H1 (cell line): ENCODE results near the gene CORO2B. TPM values are rescaled to one million over a fixed set of nuclear protein-coding genes. Genes with fewer than 3 reads are reported as not detected.

Source experiments
- CTCF ChIA-PET: fragments of 300-600 bp; sonication (Branson Sonifier 250); formaldehyde crosslinking; loops from one replicate; lab custom pipeline; 2021; ENCODE audit not compliant: partially characterized antibody; lab: Charles Lee
- POLR2A ChIA-PET: fragments of 300-600 bp; sonication (Branson Sonifier 250); formaldehyde crosslinking; loops from one replicate; lab custom pipeline; 2021; ENCODE audit warnings: inconsistent platforms; ENCODE audit not compliant: partially characterized antibody; lab: Charles Lee
- DNase-seq, 2 experiments: peaks; one replicate each; pipeline versions ENCODE4 v3.0.0 to v3.0.0-alpha.2; 2010 to 2022; ENCODE audit warnings: low spot score in 2 of 2, low read depth in 1 of 2, mixed read lengths in 1 of 2
- FAIRE-seq: peaks from 2 replicates; lab custom pipeline; 2011; peaks lifted over from hg19 to GRCh38; lab: Jason Lieb, UNC
- H2AFZ ChIP-seq: 2 replicates; pipeline ENCODE4 v1.8.1; 2012; ENCODE audit warnings: low read length, inconsistent platforms
- H2AK5ac ChIP-seq: 2 replicates; pipeline ENCODE4 v1.6.1; 2013; ENCODE audit warnings: low read depth, low read length
- H2BK120ac ChIP-seq: replicated peaks from 2 replicates; pipeline ENCODE3; 2013; ENCODE audit warnings: low read depth, low read length, inconsistent platforms
- H2BK12ac ChIP-seq: 2 replicates; pipeline ENCODE4 v1.6.1; 2013; ENCODE audit warnings: low read depth, low read length
- H2BK15ac ChIP-seq: 2 replicates; pipeline ENCODE4 v1.6.1; 2013; ENCODE audit warnings: low read length
- H2BK20ac ChIP-seq: 2 replicates; pipeline ENCODE4 v1.6.1; 2013; ENCODE audit warnings: low read length
- H2BK5ac ChIP-seq: 2 replicates; pipeline ENCODE4 v1.6.1; 2013; ENCODE audit warnings: low read depth, low read length
- H3K14ac ChIP-seq: 2 replicates; pipeline ENCODE4 v1.6.1; 2013; ENCODE audit warnings: inconsistent platforms; ENCODE audit not compliant: insufficient read length
- H3K18ac ChIP-seq: 2 replicates; pipeline ENCODE4 v1.6.1; 2013; ENCODE audit warnings: low read length; ENCODE audit errors: extremely low read depth
- H3K23ac ChIP-seq: 2 replicates; pipeline ENCODE4 v1.6.1; 2013; ENCODE audit warnings: inconsistent platforms; ENCODE audit not compliant: insufficient read length
- H3K23me2 ChIP-seq: 2 replicates; pipeline ENCODE4 v1.6.1; 2013; ENCODE audit warnings: low read depth, low read length
- H3K27ac ChIP-seq: 2 replicates; pipeline ENCODE4 v1.6.1; 2011; ENCODE audit warnings: low read depth, low read length, inconsistent platforms
- H3K27me3 ChIP-seq, 4 experiments: replicated peaks in 1 of 4; 1 replicate in 1 of 4; 2 replicates in 3 of 4; pipeline versions ENCODE4 v1.6.1 to v1.8.1; 2011 to 2013; ENCODE audit warnings: low read length in 3 of 4, mild to moderate bottlenecking in 3 of 4, inconsistent platforms in 2 of 4, mixed read lengths in 2 of 4, moderate library complexity in 1 of 4; ENCODE audit not compliant: control insufficient read depth in 3 of 4, insufficient read depth in 3 of 4; ENCODE audit errors: extremely low read depth in 1 of 4
- H3K36me3 ChIP-seq, 4 experiments: 2 replicates each; pipeline versions ENCODE4 v1.6.1 to v1.8.1; 2011 to 2013; ENCODE audit warnings: mild to moderate bottlenecking in 4 of 4, low read length in 3 of 4, moderate library complexity in 2 of 4, control low read depth in 1 of 4, inconsistent platforms in 1 of 4; ENCODE audit not compliant: insufficient read depth in 4 of 4, control insufficient read depth in 2 of 4
- H3K4ac ChIP-seq: replicated peaks from 2 replicates; pipeline ENCODE3; 2013; ENCODE audit warnings: low read length, low read depth, mixed read lengths, inconsistent platforms; ENCODE audit not compliant: insufficient read length
- H3K4me1 ChIP-seq, 4 experiments: replicated peaks in 1 of 4; 1 replicate in 1 of 4; 2 replicates in 3 of 4; pipeline versions ENCODE4 v1.6.1 to v1.8.1; 2011 to 2013; ENCODE audit warnings: low read length in 3 of 4, inconsistent platforms in 2 of 4, mixed read lengths in 1 of 4; ENCODE audit not compliant: insufficient read depth in 4 of 4, control insufficient read depth in 3 of 4
- H3K4me2 ChIP-seq, 2 experiments: 2 replicates each; pipeline versions ENCODE4 v1.6.1 to v1.8.1; 2011 to 2013; ENCODE audit warnings: low read depth in 2 of 2, low read length in 2 of 2, control low read depth in 1 of 2, inconsistent platforms in 1 of 2, mild to moderate bottlenecking in 1 of 2; ENCODE audit not compliant: insufficient read depth in 1 of 2
- H3K4me3 ChIP-seq, 4 experiments: fragments of 200-600, 300-600 bp in 1 of 4; sonication (generic), shearing (Covaris generic), sonication (Bioruptor Twin) in 1 of 4; 2 replicates each; pipeline versions ENCODE4 v1.5.1 to v1.8.1; 2011 to 2016; ENCODE audit warnings: low read length in 4 of 4, low read depth in 3 of 4, control low read depth in 2 of 4, inconsistent platforms in 2 of 4, mild to moderate bottlenecking in 2 of 4, mixed read lengths in 1 of 4, moderate library complexity in 1 of 4; ENCODE audit not compliant: insufficient read depth in 2 of 4; ENCODE audit errors: extremely low read depth in 1 of 4
- H3K56ac ChIP-seq: replicated peaks from 2 replicates; pipeline ENCODE3; 2013; ENCODE audit warnings: low read depth, mild to moderate bottlenecking, mixed read lengths, low read length, inconsistent platforms; ENCODE audit not compliant: insufficient read length
- H3K79me1 ChIP-seq: 2 replicates; pipeline ENCODE4 v1.6.1; 2013; ENCODE audit warnings: low read depth, low read length, control low read depth
- H3K79me2 ChIP-seq, 2 experiments: 2 replicates each; pipeline versions ENCODE4 v1.6.1 to v1.8.1; 2012 to 2013; ENCODE audit warnings: low read length in 2 of 2, mild to moderate bottlenecking in 2 of 2, inconsistent platforms in 1 of 2; ENCODE audit not compliant: insufficient read depth in 2 of 2, control insufficient read depth in 1 of 2
- H3K9ac ChIP-seq, 4 experiments: replicated peaks in 1 of 4; 1 replicate in 1 of 4; 2 replicates in 3 of 4; pipeline versions ENCODE4 v1.6.1 to v1.8.1; 2011 to 2013; ENCODE audit warnings: low read depth in 3 of 4, low read length in 3 of 4, control low read depth in 2 of 4, mild to moderate bottlenecking in 2 of 4, moderate library complexity in 2 of 4, inconsistent platforms in 1 of 4; ENCODE audit errors: extremely low read depth in 1 of 4
- H3K9me3 ChIP-seq, 2 experiments: 2 replicates each; pipeline versions ENCODE4 v1.6.1 to v1.8.1; 2012 to 2013; ENCODE audit warnings: mild to moderate bottlenecking in 2 of 2, moderate library complexity in 2 of 2, control low read depth in 1 of 2, inconsistent platforms in 1 of 2, low read depth in 1 of 2, low read length in 1 of 2, mixed read lengths in 1 of 2; ENCODE audit not compliant: insufficient read depth in 2 of 2
- H4K20me1 ChIP-seq, 2 experiments: replicated peaks in 1 of 2; 2 replicates each; pipeline versions ENCODE3 to v1.8.1; 2011 to 2013; ENCODE audit warnings: inconsistent platforms in 2 of 2, low read length in 2 of 2, mild to moderate bottlenecking in 1 of 2; ENCODE audit not compliant: insufficient read depth in 2 of 2, control insufficient read depth in 1 of 2
- H4K5ac ChIP-seq: 2 replicates; pipeline ENCODE4 v1.6.1; 2013; ENCODE audit warnings: low read length, low read depth, mixed read lengths, inconsistent platforms; ENCODE audit not compliant: insufficient read length
- H4K8ac ChIP-seq: 2 replicates; pipeline ENCODE4 v1.8.0; 2013; ENCODE audit warnings: mild to moderate bottlenecking, moderate library complexity, low read length, inconsistent platforms; ENCODE audit not compliant: insufficient read depth; ENCODE audit errors: extremely low read depth
- H4K91ac ChIP-seq: replicated peaks from 2 replicates; pipeline ENCODE3; 2013; ENCODE audit warnings: low read length, mixed read lengths, inconsistent platforms; ENCODE audit not compliant: insufficient read length
- CBX8 ChIP-seq: fragments of 300-800, 300-1000 bp; sonication (generic); IDR thresholded peaks from 2 replicates; pipeline ENCODE4 v1.7.1; 2016; ENCODE audit warnings: low read depth, low read length, borderline replicate concordance
- GTF2F1 ChIP-seq: IDR thresholded peaks from 2 replicates; pipeline ENCODE4 v1.6.1; 2012; ENCODE audit warnings: low read depth, low read length, improper control_type of control experiment, borderline replicate concordance
- MAX ChIP-seq: IDR thresholded peaks from 2 replicates; pipeline ENCODE4 v1.6.1; 2012; ENCODE audit warnings: inconsistent platforms
- SRF ChIP-seq: IDR thresholded peaks from 2 replicates; pipeline ENCODE4 v1.6.1; 2011; ENCODE audit warnings: mild to moderate bottlenecking, low read depth, low read length, moderate library complexity
- SUZ12 ChIP-seq: fragments of 200-600 bp; sonication (generic); IDR thresholded peaks from 2 replicates; pipeline ENCODE4 v1.6.1; 2012; ENCODE audit warnings: mild to moderate bottlenecking, inconsistent platforms, low read length, moderate library complexity, mixed read lengths
- TAF7 ChIP-seq: optimal IDR thresholded peaks from 2 replicates; pipeline ENCODE3; 2011; ENCODE audit warnings: low read depth, mild to moderate bottlenecking, inconsistent platforms, low read length, moderate library complexity, borderline replicate concordance
- TBP ChIP-seq: IDR thresholded peaks from 2 replicates; pipeline ENCODE4 v1.6.1; 2011; ENCODE audit warnings: low read depth, low read length, improper control_type of control experiment
- YY1 ChIP-seq: IDR thresholded peaks from 2 replicates; pipeline ENCODE4 v1.6.1; 2011; ENCODE audit warnings: low read depth, mild to moderate bottlenecking, low read length
- WGBS, 2 experiments: shearing (Covaris generic) in 1 of 2; methylation state at CpG; one replicate each; pipeline versions ENCODE4 v1.1.6 to v1.1.7; 2013 to 2015; ENCODE audit warnings: low lambda C conversion rate in 2 of 2, mixed read lengths in 2 of 2, inconsistent platforms in 1 of 2, low coverage in 1 of 2, missing lambda C conversion rate in 1 of 2; ENCODE audit not compliant: insufficient replicate concordance in 2 of 2, insufficient coverage in 1 of 2, insufficient read length in 1 of 2; ENCODE audit errors: extremely low coverage in 1 of 2, missing lambda C conversion rate in 1 of 2; 5-methylcytosine and 5-hydroxymethylcytosine counted together
- polyA plus RNA-seq, 7 experiments: library from polyadenylated mRNA; depleted of rRNA in 3 of 7; stranded (reverse) in 5 of 7; unstranded in 2 of 7; fragments of >200 nt in 5 of 7; fragments of 200-250 nt in 2 of 7; gene quantifications; 1 replicate in 5 of 7; 2 replicates in 1 of 7; 4 replicates in 1 of 7; pipeline versions ENCODE4 v1.2.1 to v1.2.3, GENCODE V29; 2011 to 2013; ENCODE audit warnings: missing spikeins in 2 of 7, mixed read lengths in 2 of 7
- total RNA-seq: library from RNA; stranded (reverse); fragmentation: NEBNext Ultra II Directional; extraction: Animal tissue kit (Norgen Biotek cat#: 25700); gene quantifications from 2 replicates; pipeline ENCODE4 v1.2.1, GENCODE V29; 2021

The CORO2B gene
- total and polyA plus RNA-seq, 2 of the 8 experiments (the other 6 are each of a cell fraction or from before 2014, with no cell fraction given), result 3.4 to 6.7 TPM

DNA sequence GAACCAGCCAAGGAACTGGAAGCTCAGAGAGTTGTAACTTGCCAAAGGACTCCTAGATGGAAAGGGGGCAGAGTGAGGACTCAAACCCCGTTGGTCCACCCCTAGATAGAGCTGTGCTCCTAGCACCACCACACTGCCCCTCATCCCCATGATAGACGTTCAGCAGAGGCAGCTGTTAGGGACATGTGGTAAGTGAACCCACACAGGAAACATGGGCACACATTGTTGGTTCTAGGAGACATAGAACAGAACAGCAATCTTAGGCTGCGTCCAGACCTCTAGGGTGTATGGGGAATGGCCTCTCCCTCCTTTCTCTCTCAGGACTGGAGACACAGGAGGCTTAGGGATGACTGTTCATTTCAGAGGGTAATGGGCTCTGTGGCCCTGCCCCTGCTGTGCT is 139.2 kb downstream of the CORO2B start:
- Histone ChIP-seq H4K20me1 (no peaks in the 10 kb centered on the region), H2AK5ac (no peak overlapping the region), H3K9me3 (no peaks in the 10 kb centered on the region), H3K23ac (no peak overlapping the region), H3K79me1 (no peaks in the 10 kb centered on the region), H3K56ac (no peak overlapping the region), H3K4me2 (no peak overlapping the region), H3K27ac (no peak overlapping the region), H3K14ac (no peak overlapping the region), H3K4me3 (no peak overlapping the region), H3K18ac (no peak overlapping the region), H3K79me2 (no peaks in the 10 kb centered on the region), H3K36me3 (no peaks in the 10 kb centered on the region), H3K4ac (no peak overlapping the region), H2BK120ac (no peak overlapping the region), H3K27me3 (no peaks in the 10 kb centered on the region), H2BK5ac (no peak overlapping the region), H3K9ac (no peak overlapping the region), H2BK12ac (no peak overlapping the region), H2BK15ac (no peak overlapping the region), H4K8ac (no peak overlapping the region), H2BK20ac (no peak overlapping the region), H4K5ac (no peak overlapping the region), H3K23me2 (no peaks in the 10 kb centered on the region), H3K4me1 (no peaks in the 10 kb centered on the region), H4K91ac (no peak overlapping the region), H2AFZ (no peak overlapping the region)
- DNase-seq, result no peak
- POLR2A ChIA-PET, result no interaction called here
- FAIRE-seq, result no peak
- WGBS, 2 experiments, result 96% methylated on average over 3 of the region's 3 CpGs; no CpG with 5 or more reads in 1 of the 2 experiments
- CTCF ChIA-PET, result interaction anchor here (0.9 to 1.5 kb wide), 2 partner anchors 44 to 164 kb away, joined by 3 read pairs; no protein-coding TSS in a partner anchor
- no peak for TF ChIP-seq YY1
- TF ChIP-seq SRF, result no peak
- TF ChIP-seq MAX, result no peak
- TF ChIP-seq CBX8, result no peak
- no peak for TF ChIP-seq TAF7
- no peak for TF ChIP-seq GTF2F1
- TF ChIP-seq TBP, result no peak
- no peak for TF ChIP-seq SUZ12
